A673 (cell line): ENCODE results near the gene TIAM1. TPM values are rescaled to one million over a fixed set of nuclear protein-coding genes. Genes with fewer than 3 reads are reported as not detected.

Experiments used
- BruUV-seq: library from RNA; stranded (reverse); fragments of 400-500 nt; replicated peaks from 2 replicates; lab custom pipeline; 2021; lab: Mats Ljungman, UMichigan
- CTCF ChIA-PET: fragments of 300-600 bp; sonication (Branson Sonifier 250); formaldehyde crosslinking; loops from one replicate; lab custom pipeline; 2022; ENCODE audit warnings: antibody characterized with exemption; lab: Charles Lee
- POLR2A ChIA-PET: fragments of 300-600 bp; sonication (Branson Sonifier 250); formaldehyde crosslinking; loops from one replicate; lab custom pipeline; 2022; ENCODE audit warnings: antibody characterized with exemption; ENCODE audit not compliant: low non-redundant PET; lab: Charles Lee
- DNase-seq: peaks from one replicate; pipeline ENCODE4 v3.0.0-alpha.2; 2015; ENCODE audit warnings: low spot score
- H3K27ac ChIP-seq: fragments of 200-600 bp; sonication (generic); 2 replicates; pipeline ENCODE4 v1.5.1; 2016; ENCODE audit warnings: mixed run types, low read depth, mild to moderate bottlenecking, mixed read lengths, antibody characterized with exemption, low read length; ENCODE audit not compliant: poor library complexity, severe bottlenecking
- H3K27me3 ChIP-seq: fragments of 200-600 bp; sonication (generic); replicated peaks from 2 replicates; pipeline ENCODE4 v1.6.1; 2017; ENCODE audit warnings: mixed run types, low read depth, mild to moderate bottlenecking, mixed read lengths, antibody characterized with exemption, low read length; ENCODE audit not compliant: insufficient read depth, poor library complexity
- H3K36me3 ChIP-seq: fragments of 200-600 bp; sonication (generic); 2 replicates; pipeline ENCODE4 v1.6.1; 2016; ENCODE audit warnings: mixed run types, mild to moderate bottlenecking, mixed read lengths, antibody characterized with exemption, low read length; ENCODE audit not compliant: insufficient read depth, poor library complexity, severe bottlenecking
- H3K4me1 ChIP-seq: fragments of 200-600 bp; sonication (generic); 2 replicates; pipeline ENCODE4 v1.6.1; 2017; ENCODE audit warnings: mixed run types, mild to moderate bottlenecking, mixed read lengths, antibody characterized with exemption, low read length; ENCODE audit not compliant: insufficient read depth, poor library complexity, severe bottlenecking
- H3K4me3 ChIP-seq: fragments of 200-600 bp; sonication (generic); 2 replicates; pipeline ENCODE4 v1.5.1; 2016; ENCODE audit warnings: low read depth, mixed run types, mild to moderate bottlenecking, mixed read lengths, low read length; ENCODE audit not compliant: poor library complexity, severe bottlenecking
- H3K9me3 ChIP-seq: fragments of 200-600 bp; sonication (generic); 2 replicates; pipeline ENCODE4 v1.6.1; 2016; ENCODE audit warnings: mixed run types, low read depth, mild to moderate bottlenecking, mixed read lengths, antibody characterized with exemption, low read length; ENCODE audit not compliant: poor library complexity, severe bottlenecking
- CTCF ChIP-seq: fragments of 300-800, 200-600 bp; sonication (generic); conservative IDR thresholded peaks from 2 replicates; pipeline ENCODE4 v1.5.1; 2017; ENCODE audit warnings: low read depth, mild to moderate bottlenecking, antibody characterized with exemption, low read length, moderate library complexity, mixed read lengths
- EZH2 ChIP-seq: fragments of 200-600 bp; sonication (generic); IDR thresholded peaks from 2 replicates; pipeline ENCODE4 v1.6.1; 2017; ENCODE audit warnings: borderline replicate concordance, low read depth, mild to moderate bottlenecking, mixed read lengths, antibody characterized with exemption, low read length; ENCODE audit not compliant: poor library complexity, severe bottlenecking
- intact Hi-C: fragments of 100-400 bp; cut with micrococcal nuclease; formaldehyde crosslinking; loops from one replicate; pipeline ENCODE4 v1.10.0; 2022; ENCODE audit not compliant: unreplicated experiment
- total RNA-seq: library from RNA; stranded (reverse); gene quantifications from 2 replicates; pipeline ENCODE4 v1.2.3, GENCODE V29; 2021

The TIAM1 gene
- total RNA-seq, 1 experiment from 2014 or later, result 9.6 TPM

- Histone ChIP-seq H3K36me3 (no peaks in the 10 kb centered on the region), H3K9me3 (no peaks in the 10 kb centered on the region), H3K4me1 (no peaks in the 10 kb centered on the region), H3K27me3 (no peaks in the 10 kb centered on the region), H3K27ac (no peak overlapping the region), H3K4me3 (no peak overlapping the region)
- BruUV-seq, result no TSS peak
- intact Hi-C loops, result no loop called here
- TF ChIP-seq EZH2 (no peak), CTCF (no peak)
- ChIA-PET POLR2A (no interaction called here), CTCF (no interaction called here)
- DNase-seq, result no peak
These were observed 61.0 kb downstream of the TIAM1 start for GRCh38 chr21:31283025-31283424.

- intact Hi-C loops, result no loop called here
- CTCF ChIA-PET, result no interaction called here
- H3K4me3 ChIP-seq, result no peak overlapping the region
- H3K36me3 ChIP-seq, result no peaks in the 10 kb centered on the region
- H3K4me1 ChIP-seq, result no peaks in the 10 kb centered on the region
- H3K9me3 ChIP-seq, result no peaks in the 10 kb centered on the region
- no peak overlapping the region for H3K27ac ChIP-seq
- no peak for DNase-seq
- H3K27me3 ChIP-seq, result no peaks in the 10 kb centered on the region
- BruUV-seq, result no TSS peak
- POLR2A ChIA-PET, result no interaction called here
- TF ChIP-seq EZH2 (no peak), CTCF (no peak)
These were observed 61.9 kb downstream of the TIAM1 start for GRCh38 chr21:31282095-31282709.

GRCh38 chr21:31281561-31281960 lies 62.5 kb downstream of the TIAM1 start:
- TF ChIP-seq CTCF, result no peak
- no peak for TF ChIP-seq EZH2
- intact Hi-C loops, result no loop called here
- Histone ChIP-seq H3K4me1 (no peaks in the 10 kb centered on the region), H3K27ac (no peak overlapping the region), H3K4me3 (no peak overlapping the region), H3K9me3 (no peaks in the 10 kb centered on the region), H3K36me3 (no peaks in the 10 kb centered on the region), H3K27me3 (no peaks in the 10 kb centered on the region)
- ChIA-PET POLR2A (no interaction called here), CTCF (no interaction called here)
- no peak for DNase-seq
- BruUV-seq, result no TSS peak
